Activated B cell treated with CpG ODN at 0.5 μM for 24 hours (primary cell): Measurements from ENCODE around the gene IL1RN. TPM values are rescaled to one million over a fixed set of nuclear protein-coding genes. Genes with fewer than 3 reads are reported as not detected.

ENCODE experiments used
- ATAC-seq: fragments of 200-7000 bp; cut with Tn5 transposase; one replicate; pipeline ENCODE4 v1.10.0; 2021; ENCODE audit warnings: low read depth, mild to moderate bottlenecking, moderate library complexity
- CTCF ChIA-PET: fragments of 350-600 bp; sonication (Branson Sonifier 250); formaldehyde crosslinking; loops from one replicate; lab custom pipeline; 2021; ENCODE audit warnings: antibody characterized with exemption; lab: Charles Lee
- POLR2A ChIA-PET: fragments of 350-600 bp; sonication (Branson Sonifier 250); formaldehyde crosslinking; loops from one replicate; lab custom pipeline; 2021; ENCODE audit warnings: antibody characterized with exemption; lab: Charles Lee
- DNase-seq: peaks from one replicate; pipeline ENCODE4 v3.0.0; 2022
- H3K27ac Mint-ChIP-seq: one replicate; pipeline ENCODE4 v1.8.0; 2020; ENCODE audit warnings: mixed read lengths
- H3K27me3 Mint-ChIP-seq: one replicate; pipeline ENCODE4 v1.8.0; 2021; ENCODE audit warnings: mixed read lengths
- H3K36me3 Mint-ChIP-seq: one replicate; pipeline ENCODE4 v1.8.0; 2021; ENCODE audit warnings: low read depth, mixed read lengths
- H3K4me1 Mint-ChIP-seq: one replicate; pipeline ENCODE4 v1.8.0; 2021; ENCODE audit warnings: mixed read lengths
- H3K4me3 Mint-ChIP-seq: one replicate; pipeline ENCODE4 v1.8.0; 2020; ENCODE audit warnings: mild to moderate bottlenecking, mixed read lengths
- H3K9me3 Mint-ChIP-seq: one replicate; pipeline ENCODE4 v1.8.0; 2020; ENCODE audit warnings: mixed read lengths
- CTCF ChIP-seq: fragments of 200-600 bp; IDR thresholded peaks from one replicate; pipeline ENCODE4 v1.8.0; 2022; ENCODE audit warnings: antibody characterized with exemption, mild to moderate bottlenecking
- intact Hi-C: fragments of 100-400 bp; cut with micrococcal nuclease; formaldehyde crosslinking; loops from one replicate; pipeline ENCODE4 v1.15.1; 2024
- total RNA-seq: library from RNA; stranded (reverse); gene quantifications from 2 replicates; pipeline ENCODE4 v1.2.3, GENCODE V29; 2022

Gene IL1RN
- total RNA-seq, 1 donor from 2014 or later, result not detected

- no peak overlapping the region for H3K27ac Mint-ChIP-seq
- TF ChIP-seq CTCF, result no peak
- H3K4me3 Mint-ChIP-seq, result no peak overlapping the region
- peaks cover 13% of the 10 kb centered on the region for H3K4me1 Mint-ChIP-seq
- ATAC-seq (no peak), DNase-seq (no peak)
- ChIA-PET CTCF (interaction anchor here (0.9 kb wide), 1 partner anchor 23 kb away, joined by 4 read pairs; no protein-coding TSS in a partner anchor), POLR2A (interaction anchor here (1.6 kb wide), 1 partner anchor 77 kb away, joined by 6 read pairs; no protein-coding TSS in a partner anchor)
- H3K36me3 Mint-ChIP-seq, result peaks cover 6% of the 10 kb centered on the region
- peaks cover 20% of the 10 kb centered on the region for H3K27me3 Mint-ChIP-seq
- H3K9me3 Mint-ChIP-seq, result peaks cover 19% of the 10 kb centered on the region
- intact Hi-C loops, result no loop called here
These were observed 28.9 kb upstream of the IL1RN start for GRCh38 chr2:113098532-113098931.

- ATAC-seq, result no peak
- peaks cover 9% of the 10 kb centered on the region for H3K9me3 Mint-ChIP-seq
- H3K36me3 Mint-ChIP-seq, result no peaks in the 10 kb centered on the region
- H3K4me3 Mint-ChIP-seq, result no peak overlapping the region
- no peak for DNase-seq
- intact Hi-C loops, result no loop called here
- H3K4me1 Mint-ChIP-seq, result peaks cover 13% of the 10 kb centered on the region
- peaks cover 10% of the 10 kb centered on the region for H3K27me3 Mint-ChIP-seq
- TF ChIP-seq CTCF, result no peak
- no peak overlapping the region for H3K27ac Mint-ChIP-seq
- ChIA-PET CTCF (no interaction called here), POLR2A (no interaction called here)
These were observed 25.3 kb upstream of the IL1RN start for GRCh38 chr2:113102133-113102532.

DNA sequence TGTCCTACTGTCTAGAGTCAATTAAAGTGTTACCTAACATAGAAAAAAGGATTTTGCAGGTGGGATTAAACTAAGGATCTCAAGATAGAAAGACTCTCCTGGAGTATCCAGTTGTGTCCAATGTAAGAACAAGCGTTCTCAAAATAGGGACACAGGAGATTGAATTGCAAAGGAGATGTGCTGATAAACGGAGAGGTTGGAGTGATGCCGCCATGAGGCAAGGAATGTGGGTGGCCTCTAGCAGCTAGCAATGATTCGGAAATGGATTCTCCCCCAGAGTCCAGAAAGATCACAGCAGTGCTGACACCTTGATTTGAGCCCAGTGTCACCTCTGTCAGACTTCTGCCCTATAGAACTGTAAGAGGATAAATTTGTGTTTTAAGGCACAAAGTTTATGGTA, 24.1 kb upstream of the IL1RN start:
- no peaks in the 10 kb centered on the region for H3K36me3 Mint-ChIP-seq

DNA sequence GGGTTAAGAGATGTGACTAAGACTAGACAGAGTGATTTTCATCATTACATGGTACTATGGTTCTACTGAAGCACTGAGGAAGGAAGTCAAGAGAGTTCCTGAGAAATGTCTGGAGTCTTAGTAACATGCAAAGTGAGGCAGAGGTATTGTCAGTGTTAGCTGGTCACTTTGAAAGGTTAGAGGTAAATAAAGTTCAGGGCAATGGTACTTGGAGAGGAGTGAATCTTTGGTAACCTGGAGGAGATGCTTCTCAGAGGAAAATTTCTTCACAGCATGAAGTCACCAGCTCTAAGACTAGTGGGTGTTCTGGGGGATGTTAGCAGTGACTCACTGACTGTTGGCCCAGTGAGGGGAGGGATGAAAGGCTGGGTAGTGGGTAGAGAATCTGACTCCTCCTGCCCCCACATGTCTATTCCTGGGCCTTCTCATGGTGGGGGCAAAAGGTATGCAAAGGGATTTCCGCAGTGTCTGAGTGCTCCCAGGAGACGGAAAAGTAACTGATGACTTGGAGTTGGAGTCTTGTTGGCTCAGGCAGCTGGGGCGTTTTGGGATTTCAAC, 23.3 kb upstream of the IL1RN start:
- Mint-ChIP-seq H3K36me3 (no peaks in the 10 kb centered on the region), H3K27me3 (peaks cover 14% of the 10 kb centered on the region), H3K4me3 (no peak overlapping the region), H3K27ac (no peak overlapping the region), H3K4me1 (no peaks in the 10 kb centered on the region), H3K9me3 (peaks cover 6% of the 10 kb centered on the region)
- POLR2A ChIA-PET, result no interaction called here
- no peak for TF ChIP-seq CTCF
- DNase-seq, result no peak
- intact Hi-C loops, result no loop called here
- CTCF ChIA-PET, result no interaction called here
- ATAC-seq, result no peak

More for the DNA sequence above, 24.1 kb upstream of the IL1RN start:
- intact Hi-C loops, result no loop called here
- Mint-ChIP-seq H3K9me3 (peaks cover 6% of the 10 kb centered on the region), H3K27me3 (peaks cover 10% of the 10 kb centered on the region), H3K27ac (no peak overlapping the region), H3K4me1 (peaks cover 3% of the 10 kb centered on the region), H3K4me3 (no peak overlapping the region)
- TF ChIP-seq CTCF, result no peak
- CTCF ChIA-PET, result no interaction called here
- POLR2A ChIA-PET, result no interaction called here
- DNase-seq, result no peak
- no peak for ATAC-seq

- intact Hi-C loops, result no loop called here
- ChIA-PET POLR2A (no interaction called here), CTCF (no interaction called here)
- Mint-ChIP-seq H3K27me3 (peaks cover 14% of the 10 kb centered on the region), H3K4me1 (no peaks in the 10 kb centered on the region), H3K36me3 (no peaks in the 10 kb centered on the region), H3K4me3 (no peak overlapping the region), H3K27ac (no peak overlapping the region), H3K9me3 (peaks cover 6% of the 10 kb centered on the region)
- TF ChIP-seq CTCF, result no peak
- ATAC-seq, result no peak
- no peak for DNase-seq
These were observed 22.2 kb upstream of the IL1RN start for GRCh38 chr2:113105047-113105785.
